Keratinocyte (primary cell): ENCODE data around the gene TNFRSF11A.

Experiments
- EZH2 ChIP-seq: IDR thresholded peaks from one replicate; pipeline ENCODE4 v1.6.1; 2012; ENCODE audit warnings: inconsistent platforms, mild to moderate bottlenecking, low read length, moderate library complexity
- TF ChIP-seq, protein P1 (sequence below), 3 experiments: IDR thresholded peaks in 1 of 3; conservative IDR thresholded peaks in 1 of 3; optimal IDR thresholded peaks in 1 of 3; 2 replicates in 2 of 3; 3 replicates in 1 of 3; pipeline versions ENCODE3 to v1.5.1; 2011; ENCODE audit warnings: low read length in 3 of 3, mild to moderate bottlenecking in 3 of 3, moderate library complexity in 2 of 3, control low read depth in 1 of 3, inconsistent platforms in 1 of 3; ENCODE audit not compliant: insufficient read depth in 2 of 3; ENCODE audit errors: extremely low read depth in 1 of 3

DNA sequence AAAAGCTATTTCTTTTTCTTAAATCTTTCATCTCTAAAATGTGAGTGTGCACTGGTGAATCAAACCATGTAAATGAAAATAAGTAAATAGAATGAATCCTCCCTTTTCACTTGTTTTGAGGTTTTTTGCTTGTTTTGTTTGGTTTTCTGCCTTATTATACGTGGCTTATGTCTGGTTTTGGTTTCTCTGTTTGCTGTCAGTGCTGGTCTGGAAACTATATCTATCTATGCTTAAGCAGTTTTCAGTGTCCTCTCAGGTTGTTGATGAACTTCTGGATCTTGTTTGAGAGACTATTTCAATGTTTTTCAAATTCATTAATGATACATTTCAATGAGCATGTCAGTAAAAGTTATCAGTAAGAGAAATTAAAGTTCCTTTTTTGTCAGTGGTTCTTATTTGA is 48.1 kb upstream of the TNFRSF11A start:
- TF ChIP-seq, protein P1, sequence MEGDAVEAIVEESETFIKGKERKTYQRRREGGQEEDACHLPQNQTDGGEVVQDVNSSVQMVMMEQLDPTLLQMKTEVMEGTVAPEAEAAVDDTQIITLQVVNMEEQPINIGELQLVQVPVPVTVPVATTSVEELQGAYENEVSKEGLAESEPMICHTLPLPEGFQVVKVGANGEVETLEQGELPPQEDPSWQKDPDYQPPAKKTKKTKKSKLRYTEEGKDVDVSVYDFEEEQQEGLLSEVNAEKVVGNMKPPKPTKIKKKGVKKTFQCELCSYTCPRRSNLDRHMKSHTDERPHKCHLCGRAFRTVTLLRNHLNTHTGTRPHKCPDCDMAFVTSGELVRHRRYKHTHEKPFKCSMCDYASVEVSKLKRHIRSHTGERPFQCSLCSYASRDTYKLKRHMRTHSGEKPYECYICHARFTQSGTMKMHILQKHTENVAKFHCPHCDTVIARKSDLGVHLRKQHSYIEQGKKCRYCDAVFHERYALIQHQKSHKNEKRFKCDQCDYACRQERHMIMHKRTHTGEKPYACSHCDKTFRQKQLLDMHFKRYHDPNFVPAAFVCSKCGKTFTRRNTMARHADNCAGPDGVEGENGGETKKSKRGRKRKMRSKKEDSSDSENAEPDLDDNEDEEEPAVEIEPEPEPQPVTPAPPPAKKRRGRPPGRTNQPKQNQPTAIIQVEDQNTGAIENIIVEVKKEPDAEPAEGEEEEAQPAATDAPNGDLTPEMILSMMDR (optimal IDR thresholded peaks at IDR 0.05 in 1 of 3, IDR thresholded peaks at IDR 0.05 in 1 of 3, conservative IDR thresholded peaks at IDR 0.05 in 1 of 3; ENCODE audit: extremely low read depth in 1 of 3, insufficient read depth in 2 of 3, low read length in 3 of 3), result no peak
- TF ChIP-seq EZH2, result no peak
